Measurements from ENCODE around the gene SYT1. TPM values are rescaled to one million over a fixed set of nuclear protein-coding genes. Genes with fewer than 3 reads are reported as not detected.
A peak's percentile ranks its signal among the peaks of the same experiment; 100 is the strongest.

Gene SYT1
- total RNA-seq, 1 donor from 2014 or later, result 174 TPM

- DNase-seq (ENCODE audit: low spot score in 2 of 2) (no peak), FAIRE-seq (no peak)
These were observed 184.4 kb downstream of the SYT1 start for GRCh38 chr12:79048962-79049361.

DNA sequence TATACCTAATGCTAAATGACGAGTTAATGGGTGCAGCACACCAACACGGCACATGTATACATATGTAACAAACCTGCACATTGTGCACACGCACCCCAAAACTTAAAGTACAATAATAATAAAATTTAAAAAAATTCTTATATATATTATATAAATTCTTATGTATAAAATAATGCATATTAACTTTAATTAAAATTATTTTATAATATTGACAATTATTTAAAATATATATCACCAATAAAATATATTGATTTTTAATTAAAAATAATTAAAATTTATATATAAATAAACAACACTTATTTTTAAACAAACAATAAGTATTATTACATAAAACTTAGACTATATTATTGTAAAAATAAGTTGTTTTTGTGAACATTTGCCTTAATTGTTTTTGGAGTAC is 188.8 kb downstream of the SYT1 start:
- FAIRE-seq, result peak; percentile 98
- DNase-seq (ENCODE audit: low spot score in 2 of 2), result no peak

DNA sequence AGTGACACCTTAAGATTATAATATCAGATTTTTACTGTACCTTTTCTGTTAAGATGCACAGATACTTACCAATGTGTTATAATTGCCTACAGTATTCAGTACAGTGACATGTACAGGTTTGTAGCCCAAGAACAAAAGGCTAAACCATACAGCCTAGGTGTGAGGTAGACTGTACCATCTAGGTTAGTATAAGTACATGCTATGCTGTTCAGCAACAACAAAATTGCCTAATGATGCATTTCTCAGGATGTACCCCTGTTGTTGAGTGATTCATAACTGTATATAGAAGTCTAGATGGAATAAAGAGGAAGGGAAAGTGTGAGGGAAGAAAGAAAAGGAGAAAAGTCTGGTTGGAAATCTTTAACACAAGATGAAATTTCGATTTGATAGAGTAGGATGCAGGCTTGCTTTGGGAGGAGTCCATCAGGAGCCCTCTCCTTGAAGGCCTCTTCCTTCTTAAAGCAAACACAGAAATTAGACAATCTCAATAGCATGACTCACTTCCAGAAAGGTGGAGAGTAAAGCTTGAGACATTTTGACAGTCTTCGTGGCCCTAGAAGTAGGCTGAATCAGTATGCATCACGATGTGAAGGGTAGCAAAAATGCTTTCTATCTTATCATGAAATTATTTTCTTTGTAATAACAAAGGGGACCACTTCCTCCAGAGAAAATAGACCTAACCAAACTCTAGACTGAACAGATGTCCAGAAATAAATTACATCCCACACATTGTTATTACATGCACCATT is 191.5 kb downstream of the SYT1 start:
- FAIRE-seq, result no peak
- DNase-seq (ENCODE audit: low spot score in 2 of 2), result no peak

DNA sequence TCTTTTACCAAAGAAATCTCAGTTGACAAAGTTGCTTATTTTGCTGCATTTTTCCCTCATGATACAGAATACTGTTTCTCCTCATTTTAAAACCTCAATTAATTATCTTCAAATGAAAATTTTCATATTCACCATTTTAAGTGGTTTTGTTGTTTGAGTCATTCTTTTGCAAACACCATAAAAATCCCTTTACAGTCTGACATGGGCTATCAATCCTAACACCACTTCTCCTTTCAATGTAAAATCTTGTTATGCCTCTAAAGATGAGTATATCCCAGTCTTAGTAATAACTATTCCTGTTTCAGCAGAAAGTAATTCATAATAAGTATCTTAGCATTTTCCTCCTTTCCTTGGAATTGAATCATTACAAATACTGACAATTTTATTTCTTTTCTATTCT is 192.2 kb downstream of the SYT1 start:
- FAIRE-seq (no peak), DNase-seq (ENCODE audit: low spot score in 2 of 2) (no peak)

GRCh38 chr12:79057540-79057939 is 193.0 kb downstream of the SYT1 start:
- FAIRE-seq, result no peak
- DNase-seq (ENCODE audit: low spot score in 2 of 2), result no peak

DNA sequence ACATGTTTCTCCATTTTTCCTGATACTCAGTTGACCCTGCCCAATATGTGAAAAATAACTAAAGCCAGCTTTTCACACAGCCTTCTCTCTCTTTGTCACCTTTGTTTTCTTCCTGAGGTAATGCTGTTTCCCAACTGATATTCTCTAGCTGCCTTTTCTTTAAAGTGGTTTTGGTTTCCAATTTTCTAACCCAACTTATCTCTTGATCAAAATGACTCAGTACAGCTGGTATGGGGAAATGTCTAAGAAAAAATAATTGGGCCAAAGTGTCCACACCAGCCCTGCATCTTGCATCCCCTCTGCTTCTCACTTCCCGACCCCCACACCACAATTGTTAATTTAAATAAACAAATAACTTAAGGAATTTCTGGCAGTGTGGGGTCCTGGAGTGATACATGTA is 193.8 kb downstream of the SYT1 start:
- DNase-seq (ENCODE audit: low spot score in 2 of 2) (no peak), FAIRE-seq (no peak)

- DNase-seq (ENCODE audit: low spot score in 2 of 2) (no peak), FAIRE-seq (no peak)
These were observed 195.0 kb downstream of the SYT1 start for GRCh38 chr12:79059557-79059956.

GRCh38 chr12:79063258-79063657 is 198.7 kb downstream of the SYT1 start:
- FAIRE-seq (no peak), DNase-seq (ENCODE audit: low spot score in 2 of 2) (no peak)

DNA sequence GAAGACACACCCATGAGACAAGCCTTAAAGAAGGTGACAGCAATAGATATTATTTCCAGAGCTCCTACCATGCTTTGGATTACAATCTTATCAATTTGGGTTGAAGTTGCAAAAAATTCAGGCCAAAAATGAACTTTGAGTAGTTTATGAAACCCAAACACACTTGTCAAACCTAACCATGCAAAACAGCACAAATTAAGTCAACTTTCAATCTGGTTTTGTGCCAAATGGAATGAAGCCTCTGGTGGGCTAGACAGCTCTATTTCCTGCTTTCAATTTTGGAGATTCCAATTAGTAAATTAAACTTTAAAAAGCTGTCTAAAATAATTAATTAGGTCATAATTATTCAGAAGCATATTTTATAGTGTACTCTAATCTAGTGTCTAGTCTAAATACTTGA is 203.4 kb downstream of the SYT1 start:
- FAIRE-seq (no peak), DNase-seq (ENCODE audit: low spot score in 2 of 2) (no peak)

- DNase-seq (ENCODE audit: low spot score in 2 of 2) (no peak), FAIRE-seq (no peak)
These were observed 204.4 kb downstream of the SYT1 start for GRCh38 chr12:79069009-79069408.

DNA sequence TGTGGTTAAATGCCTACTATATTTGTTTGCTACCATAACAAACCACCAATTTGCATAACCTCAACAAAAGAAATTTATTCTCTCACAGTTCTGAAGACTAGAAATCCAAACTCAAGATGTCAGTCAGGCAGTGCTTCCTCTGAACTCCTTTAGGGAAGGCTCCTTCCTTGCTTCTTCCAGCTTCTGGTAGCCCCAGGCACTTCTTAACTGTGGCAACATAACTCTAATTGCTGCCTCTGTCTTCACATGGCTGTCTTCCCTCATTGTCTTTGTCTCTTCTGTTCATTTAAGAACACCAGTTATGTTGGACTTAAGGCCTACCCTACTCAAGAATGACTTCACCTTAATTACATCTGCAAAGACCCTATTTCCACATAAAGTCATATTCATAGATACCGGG is 206.9 kb downstream of the SYT1 start:
- DNase-seq (ENCODE audit: low spot score in 2 of 2), result no peak
- no peak for FAIRE-seq

GRCh38 chr12:79073506-79073905 is 208.9 kb downstream of the SYT1 start:
- DNase-seq (ENCODE audit: low spot score in 2 of 2), result no peak
- FAIRE-seq, result no peak

DNA sequence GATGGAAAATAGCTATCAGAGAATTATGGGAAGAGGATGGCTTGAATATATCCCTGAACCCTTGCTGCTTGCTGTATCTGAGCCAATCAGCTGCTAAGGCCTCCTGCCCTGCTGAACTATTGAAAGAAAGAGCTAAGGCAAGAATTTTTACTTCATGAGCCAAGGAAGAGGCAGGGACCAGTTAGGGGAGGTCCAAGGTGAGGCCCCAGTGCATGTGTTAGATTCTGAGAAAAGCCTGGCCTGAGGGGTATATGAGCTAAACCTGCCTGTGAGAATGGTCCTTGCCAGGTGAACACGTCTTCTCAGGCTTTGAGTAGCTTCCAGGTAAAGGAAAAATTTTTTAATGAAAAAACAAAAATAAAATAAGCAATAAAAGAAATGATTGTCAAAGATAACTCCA is 218.0 kb downstream of the SYT1 start:
- DNase-seq (ENCODE audit: low spot score in 2 of 2) (no peak), FAIRE-seq (no peak)

GRCh38 chr12:79083181-79083580 is 218.6 kb downstream of the SYT1 start:
- DNase-seq (ENCODE audit: low spot score in 2 of 2) (no peak), FAIRE-seq (no peak)

GRCh38 chr12:79085106-79085682 is 220.6 kb downstream of the SYT1 start:
- FAIRE-seq (no peak), DNase-seq (ENCODE audit: low spot score in 2 of 2) (no peak)

DNA sequence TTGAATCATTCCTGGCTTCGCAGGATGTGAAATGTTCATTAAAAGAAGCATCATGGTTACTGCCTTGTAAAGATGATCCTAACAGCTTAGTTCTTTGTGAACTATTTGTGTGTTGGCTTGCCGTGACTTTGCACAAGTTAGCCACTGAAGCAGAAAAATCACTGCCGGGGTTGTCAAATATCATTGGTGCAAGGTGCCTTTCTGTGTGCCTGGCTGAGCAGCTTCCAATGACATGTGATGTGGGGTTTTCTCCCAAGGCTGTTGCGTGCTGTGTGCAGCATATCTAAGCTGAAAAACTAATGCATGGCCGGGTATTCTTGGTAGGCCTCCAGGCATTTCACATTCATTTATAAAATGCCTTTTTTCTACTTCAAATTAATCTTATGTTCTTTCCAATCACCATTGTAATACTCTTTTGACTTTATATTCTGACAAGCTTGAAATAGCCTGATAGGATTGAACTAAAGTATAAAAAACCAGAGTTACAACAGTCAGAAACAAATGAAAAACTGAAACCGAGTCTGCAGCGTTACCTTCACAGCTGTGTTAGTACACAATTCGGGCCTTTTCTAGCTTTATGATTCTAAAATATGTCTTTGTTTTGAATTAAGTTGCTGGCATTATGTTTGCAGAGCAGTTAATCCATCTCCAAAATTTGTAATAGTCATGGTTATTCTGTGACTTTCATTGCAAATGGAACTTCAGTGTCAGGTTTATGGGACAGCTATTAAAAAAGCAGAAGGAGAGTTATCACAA is 222.1 kb downstream of the SYT1 start:
- FAIRE-seq, result no peak

GRCh38 chr12:79098530-79098929 is 234.0 kb downstream of the SYT1 start:
- DNase-seq (ENCODE audit: low spot score in 2 of 2) (no peak), FAIRE-seq (no peak)

More for the DNA sequence above, 222.1 kb downstream of the SYT1 start:
- no peak for DNase-seq (ENCODE audit: low spot score in 2 of 2)

DNA sequence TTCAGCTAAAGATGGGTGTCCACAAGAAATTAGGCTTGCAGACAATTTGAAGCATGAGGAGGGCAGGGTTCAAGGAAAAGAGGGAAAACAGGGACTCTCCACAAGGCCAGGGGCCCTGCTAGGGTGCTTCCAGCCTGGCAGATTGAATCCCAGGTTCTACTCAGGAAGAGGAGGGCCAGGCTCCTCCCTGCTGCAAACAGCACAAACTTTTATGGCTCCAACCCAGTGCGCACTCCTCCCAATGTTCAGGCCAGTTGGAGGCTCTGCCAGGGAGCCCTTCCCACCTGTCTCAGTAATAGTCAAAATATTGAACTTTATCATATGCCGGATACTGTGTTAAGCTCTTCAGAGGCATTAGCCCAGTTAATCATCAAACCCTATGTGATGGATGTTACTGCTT is 244.4 kb downstream of the SYT1 start:
- FAIRE-seq (no peak), DNase-seq (ENCODE audit: low spot score in 2 of 2) (no peak)

- FAIRE-seq, result no peak
These were observed 250.3 kb downstream of the SYT1 start for GRCh38 chr12:79114896-79115295.

GRCh38 chr12:79115743-79116142 is 251.2 kb downstream of the SYT1 start:
- FAIRE-seq (no peak), DNase-seq (ENCODE audit: low spot score in 2 of 2) (no peak)

More at GRCh38 chr12:79114896-79115295, 250.3 kb downstream of the SYT1 start:
- no peak for DNase-seq (ENCODE audit: low spot score in 2 of 2)

DNA sequence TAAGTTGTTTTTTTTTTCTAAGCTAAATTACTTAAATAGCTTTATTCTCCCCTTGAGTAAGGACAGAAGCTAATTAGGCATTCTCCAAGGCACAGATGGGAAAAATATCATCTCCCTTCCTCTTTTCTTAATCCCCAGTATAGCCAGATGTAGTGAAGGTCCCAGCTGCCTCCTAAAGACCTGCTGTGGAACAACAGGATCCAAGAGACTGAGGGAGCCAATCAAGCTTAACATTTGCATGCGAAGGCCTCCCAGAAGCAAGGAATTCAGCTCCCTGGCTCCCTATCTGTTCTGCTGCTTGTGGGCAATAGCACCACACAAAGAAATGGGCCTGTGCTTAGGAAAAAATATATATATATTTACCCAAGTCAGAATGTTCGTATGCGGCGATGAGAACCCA is 255.2 kb downstream of the SYT1 start:
- DNase-seq (ENCODE audit: low spot score in 2 of 2) (no peak), FAIRE-seq (no peak)

DNA sequence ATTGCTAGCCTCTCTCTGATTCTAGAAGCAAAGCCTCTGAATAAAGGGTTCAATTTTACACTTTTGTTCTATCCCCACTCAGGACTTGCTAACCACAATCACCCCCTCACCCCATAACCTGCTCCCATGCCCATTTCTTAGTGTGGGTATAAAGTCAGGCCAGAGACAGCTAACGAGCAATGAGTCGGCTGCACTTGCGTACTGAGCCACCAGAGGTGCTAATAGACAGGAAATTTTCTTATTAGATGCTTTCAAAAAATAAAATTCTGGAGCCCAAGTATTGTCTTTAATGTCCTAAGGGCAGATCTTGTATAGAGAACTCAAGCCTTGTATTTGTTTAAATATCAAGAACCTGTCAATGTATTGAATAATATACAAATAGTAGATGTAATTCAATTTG is 256.9 kb downstream of the SYT1 start:
- no peak for FAIRE-seq

More for the DNA sequence above, 256.9 kb downstream of the SYT1 start:
- DNase-seq (ENCODE audit: low spot score in 2 of 2), result no peak

Measured in frontal cortex (tissue), 4 donors.